ENCODE data around the gene OR2A5. TPM values are rescaled to one million over a fixed set of nuclear protein-coding genes. Genes with fewer than 3 reads are reported as not detected.
"Not testable (repeated sequence)": the region's sequence is repeated elsewhere in the genome, so short reads cannot be mapped to it uniquely, and the experiment has no call there.

The OR2A5 gene, protein sequence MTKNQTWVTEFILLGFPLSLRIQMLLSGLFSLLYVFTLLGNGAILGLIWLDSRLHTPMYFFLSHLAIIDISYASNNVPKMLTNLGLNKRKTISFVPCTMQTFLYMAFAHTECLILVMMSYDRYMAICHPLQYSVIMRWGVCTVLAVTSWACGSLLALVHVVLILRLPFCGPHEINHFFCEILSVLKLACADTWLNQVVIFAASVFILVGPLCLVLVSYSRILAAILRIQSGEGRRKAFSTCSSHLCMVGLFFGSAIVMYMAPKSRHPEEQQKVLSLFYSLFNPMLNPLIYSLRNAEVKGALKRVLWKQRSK
- not detected for total RNA-seq

DNA sequence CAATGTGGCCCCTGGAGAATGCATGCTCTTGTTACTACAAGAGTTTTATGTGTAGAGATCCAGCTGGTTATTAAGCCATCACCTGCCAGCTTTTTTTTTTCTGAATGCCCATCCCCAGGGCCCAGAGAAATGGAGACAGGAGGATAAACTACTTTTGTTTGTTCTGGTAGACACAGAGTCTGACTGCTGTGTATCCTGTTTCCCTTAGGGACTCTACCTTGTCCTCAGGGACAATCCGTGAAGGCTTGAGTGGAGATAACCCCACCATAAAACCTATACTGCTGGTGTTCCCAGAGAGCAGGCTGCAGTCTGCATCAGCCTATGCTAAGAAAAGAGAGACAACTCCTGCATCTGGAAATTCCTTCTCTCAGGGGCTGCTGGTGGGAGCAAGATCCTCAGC is at the start of gene OR2A5:
Gene OR2A5 (plus strand): TSS at position 301 of the 400 bp plus-strand sequence. CDS start 1,454 bp downstream, outside the sequence.
- ATAC-seq (replicated peaks in 1 of 2) (no peak), DNase-seq (no peak)
- Mint-ChIP-seq H3K4me1 (ENCODE audit: low read depth) (no peaks in the 10 kb centered on the region), H3K36me3 (ENCODE audit: insufficient read depth in 2 of 2) (no peaks in the 10 kb centered on the region), H3K9me3 (no peaks in the 10 kb centered on the region), H3K4me3 (no peak within 1 kb of the TSS), H3K27ac (no peak within 1 kb of the TSS), H3K27me3 (ENCODE audit: low read depth) (peaks cover 10% of the 10 kb centered on the region)

DNA sequence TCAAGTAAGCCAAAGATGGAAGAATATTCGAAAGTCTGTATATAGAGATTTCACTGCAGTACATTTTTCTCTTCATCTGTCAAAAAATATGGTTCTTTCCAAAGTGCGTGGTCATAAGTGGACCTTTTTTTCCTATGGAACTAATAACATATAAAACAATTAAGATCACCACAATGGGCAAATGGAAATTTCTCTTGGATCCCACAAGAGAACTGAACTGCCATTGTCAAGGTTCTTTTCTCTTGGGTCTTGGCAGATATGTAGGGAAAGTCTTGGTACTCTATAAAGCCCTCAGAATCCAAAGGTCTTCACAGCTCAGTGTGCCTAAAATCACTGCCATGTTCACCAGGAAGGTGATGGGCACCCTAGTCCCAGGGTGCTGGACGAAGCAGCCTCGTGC is 48.7 kb upstream of the OR2A5 start, which contains the start of gene OR6B1:
Gene OR6B1 (plus strand): TSS at position 301 of the 400 bp plus-strand sequence. CDS start 3,677 bp downstream, outside the sequence.
- Mint-ChIP-seq H3K4me3 (no peak within 1 kb of the TSS), H3K27ac (no peak within 1 kb of the TSS), H3K9me3 (no peaks in the 10 kb centered on the region), H3K4me1 (ENCODE audit: low read depth) (no peaks in the 10 kb centered on the region), H3K27me3 (ENCODE audit: low read depth) (peaks cover 13% of the 10 kb centered on the region), H3K36me3 (ENCODE audit: insufficient read depth in 2 of 2) (no peaks in the 10 kb centered on the region)
- ATAC-seq (replicated peaks in 1 of 2) = no peak
- no peak for DNase-seq

DNA sequence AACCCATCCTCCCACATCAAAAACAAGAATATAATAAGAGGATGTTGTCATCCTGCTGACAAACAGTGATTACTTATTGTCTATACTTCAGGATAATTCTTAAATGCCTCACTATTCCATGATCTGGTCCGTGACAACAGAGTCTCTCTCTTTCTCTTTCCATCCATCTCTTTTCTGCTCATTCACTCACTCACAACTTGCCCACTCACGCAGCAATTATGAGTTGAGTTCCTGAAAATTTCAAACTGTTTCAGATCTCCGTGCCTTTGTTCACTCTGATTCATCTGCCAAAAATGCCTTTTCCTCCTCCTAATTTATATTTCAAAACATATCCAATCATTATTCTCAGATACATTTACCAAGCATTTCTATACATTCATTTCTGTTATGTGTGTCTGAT is 47.2 kb upstream of the OR2A5 start:
- no peak overlapping the region for H3K27ac Mint-ChIP-seq
- DNase-seq (no peak), ATAC-seq (replicated peaks in 1 of 2) (no peak)
- no peak overlapping the region for H3K4me3 Mint-ChIP-seq
- H3K27me3 Mint-ChIP-seq (ENCODE audit: low read depth) = peaks cover 13% of the 10 kb centered on the region
- no peaks in the 10 kb centered on the region for H3K4me1 Mint-ChIP-seq (ENCODE audit: low read depth)
- no peaks in the 10 kb centered on the region for H3K36me3 Mint-ChIP-seq (ENCODE audit: insufficient read depth in 2 of 2)
- no peaks in the 10 kb centered on the region for H3K9me3 Mint-ChIP-seq

DNA sequence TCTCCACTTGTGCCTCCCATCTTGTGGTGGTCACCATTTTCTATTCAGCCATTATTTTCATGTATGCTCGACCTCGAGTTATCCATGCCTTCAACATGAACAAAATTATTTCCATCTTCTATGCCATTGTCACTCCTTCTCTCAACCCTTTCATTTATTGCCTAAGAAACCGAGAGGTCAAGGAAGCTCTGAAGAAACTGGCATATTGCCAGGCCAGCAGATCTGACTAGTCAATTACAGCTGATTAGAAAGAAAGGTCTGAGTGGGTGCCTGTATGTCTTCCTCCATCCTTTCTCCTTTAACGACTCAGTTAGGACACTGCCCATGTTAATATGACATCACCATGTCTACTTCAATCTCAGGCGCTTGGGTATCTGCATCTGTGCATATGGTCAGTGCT is 44.0 kb upstream of the OR2A5 start:
- H3K27me3 Mint-ChIP-seq (ENCODE audit: low read depth) = peaks cover 19% of the 10 kb centered on the region
- no peak for DNase-seq
- peaks cover 6 to 9% of the 10 kb centered on the region in 2 donors for H3K36me3 Mint-ChIP-seq (ENCODE audit: insufficient read depth in 2 of 2)
- no peak overlapping the region for H3K27ac Mint-ChIP-seq
- ATAC-seq (replicated peaks in 1 of 2) = no peak
- peaks cover 5 to 7% of the 10 kb centered on the region in 2 donors for H3K9me3 Mint-ChIP-seq
- no peaks in the 10 kb centered on the region for H3K4me1 Mint-ChIP-seq (ENCODE audit: low read depth)
- H3K4me3 Mint-ChIP-seq = no peak overlapping the region

DNA sequence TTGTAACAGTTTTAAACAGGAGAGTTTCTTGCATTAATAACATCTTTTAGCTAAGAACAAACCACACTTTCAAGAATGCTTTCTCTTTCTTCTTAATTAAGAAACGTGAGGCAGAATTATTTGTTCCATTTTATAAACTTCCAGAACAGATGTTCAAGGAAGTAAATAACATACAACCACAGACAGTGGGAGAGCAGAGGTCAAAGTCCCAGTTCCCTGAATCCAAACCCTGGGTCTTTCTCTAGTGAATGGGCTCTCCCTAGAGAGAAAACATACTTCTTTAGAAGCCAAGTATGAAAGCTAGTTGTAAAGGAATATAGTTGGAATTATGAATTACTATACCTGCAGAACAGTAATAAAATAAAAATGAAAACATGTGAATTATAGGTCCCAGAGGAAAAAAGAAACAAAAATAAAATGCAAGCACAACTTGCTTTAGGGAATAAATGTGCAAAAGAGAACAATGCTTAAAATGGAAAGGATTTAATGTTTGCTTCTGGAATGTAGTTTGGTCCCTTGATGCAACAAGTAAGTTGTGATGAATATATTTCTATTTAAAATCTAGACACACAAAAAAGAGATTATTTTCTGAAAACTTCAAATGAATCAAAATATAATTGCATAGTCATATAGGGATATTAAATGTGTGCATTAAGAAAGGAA is 42.6 kb upstream of the OR2A5 start:
- Mint-ChIP-seq H3K36me3 (ENCODE audit: insufficient read depth in 2 of 2) (peaks cover 6 to 11% of the 10 kb centered on the region in 2 donors), H3K4me3 (no peak overlapping the region), H3K27me3 (ENCODE audit: low read depth) (peaks cover 19% of the 10 kb centered on the region), H3K9me3 (peaks cover 8 to 10% of the 10 kb centered on the region in 2 donors), H3K4me1 (ENCODE audit: low read depth) (no peaks in the 10 kb centered on the region), H3K27ac (no peak overlapping the region)
- no peak for DNase-seq
- no peak for ATAC-seq (replicated peaks in 1 of 2)

DNA sequence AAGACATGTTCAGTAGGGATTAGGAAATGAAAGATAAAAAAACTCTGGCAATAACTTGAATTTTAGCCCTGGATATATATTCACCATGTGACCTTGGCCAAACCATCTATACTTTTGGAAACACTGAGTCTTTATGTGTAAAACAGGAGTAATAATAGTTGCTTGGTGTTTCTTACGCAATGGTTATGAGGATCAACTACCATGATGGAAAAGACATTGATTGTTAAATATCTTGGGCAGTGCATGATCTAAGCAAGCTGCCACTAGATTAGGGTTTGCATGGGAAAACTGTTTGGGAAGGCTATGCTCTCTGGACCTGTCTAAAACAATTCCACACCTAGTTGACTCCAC is 42.1 kb upstream of the OR2A5 start:
- Mint-ChIP-seq H3K27me3 (ENCODE audit: low read depth) (peaks cover 17% of the 10 kb centered on the region), H3K27ac (no peak overlapping the region), H3K4me1 (ENCODE audit: low read depth) (no peaks in the 10 kb centered on the region), H3K36me3 (ENCODE audit: insufficient read depth in 2 of 2) (peaks cover 6 to 13% of the 10 kb centered on the region in 2 donors), H3K4me3 (no peak overlapping the region), H3K9me3 (peaks cover 8 to 12% of the 10 kb centered on the region in 2 donors)
- ATAC-seq (replicated peaks in 1 of 2) = no peak
- no peak for DNase-seq

DNA sequence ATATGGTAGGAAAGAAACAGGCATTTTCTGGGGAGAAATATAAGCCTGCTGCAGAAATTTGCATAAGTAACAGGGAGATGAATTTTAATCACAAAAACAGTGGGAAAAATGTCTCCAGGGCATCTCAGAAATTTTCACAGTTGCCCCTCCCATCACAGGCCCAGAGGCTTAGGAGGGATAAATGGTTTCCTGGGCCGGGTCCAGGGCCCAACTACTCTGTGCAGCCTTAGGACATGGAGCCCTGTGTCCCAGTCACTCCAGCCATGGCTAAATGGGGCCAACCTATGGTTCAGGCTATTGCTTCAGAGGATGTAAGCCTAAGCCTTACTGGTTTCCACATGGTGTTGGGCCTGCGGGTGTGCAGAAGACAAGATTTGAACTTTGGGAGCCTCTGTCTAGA is 39.4 kb upstream of the OR2A5 start:
- ATAC-seq (replicated peaks in 1 of 2) (no peak), DNase-seq (no peak)
- Mint-ChIP-seq H3K27ac (no peak overlapping the region), H3K36me3 (ENCODE audit: insufficient read depth in 2 of 2) (peaks cover 6 to 13% of the 10 kb centered on the region in 2 donors), H3K27me3 (ENCODE audit: low read depth) (peaks cover 16% of the 10 kb centered on the region), H3K4me3 (no peak overlapping the region), H3K9me3 (peaks cover 8 to 12% of the 10 kb centered on the region in 2 donors), H3K4me1 (ENCODE audit: low read depth) (no peaks in the 10 kb centered on the region)

DNA sequence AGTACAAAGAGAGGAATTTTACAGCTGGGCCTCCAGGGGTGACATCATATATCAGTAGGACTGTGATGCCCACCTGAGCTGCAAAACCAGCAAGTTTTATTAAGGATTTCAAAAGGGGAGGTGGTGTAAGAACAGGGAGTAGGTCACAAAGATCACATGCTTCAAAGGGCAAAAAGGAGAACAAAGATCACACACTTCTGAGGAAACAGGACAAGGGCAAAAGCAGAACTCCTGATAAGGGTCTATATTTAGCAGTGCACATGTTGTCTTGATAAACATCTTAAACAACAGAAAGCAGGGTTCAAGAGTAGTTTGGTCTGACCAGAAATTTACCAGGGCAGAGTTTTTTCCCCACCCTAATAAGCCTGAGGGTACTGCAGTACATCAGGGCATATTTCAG is 38.7 kb upstream of the OR2A5 start:
- H3K4me1 Mint-ChIP-seq (ENCODE audit: low read depth); DNase-seq; H3K4me3 Mint-ChIP-seq; ATAC-seq (replicated peaks in 1 of 2); H3K27ac Mint-ChIP-seq: not testable (repeated sequence)
- peaks cover 6 to 13% of the 10 kb centered on the region in 2 donors for H3K36me3 Mint-ChIP-seq (ENCODE audit: insufficient read depth in 2 of 2)
- H3K27me3 Mint-ChIP-seq (ENCODE audit: low read depth) = peaks cover 12% of the 10 kb centered on the region
- peaks cover 8 to 12% of the 10 kb centered on the region in 2 donors for H3K9me3 Mint-ChIP-seq

DNA sequence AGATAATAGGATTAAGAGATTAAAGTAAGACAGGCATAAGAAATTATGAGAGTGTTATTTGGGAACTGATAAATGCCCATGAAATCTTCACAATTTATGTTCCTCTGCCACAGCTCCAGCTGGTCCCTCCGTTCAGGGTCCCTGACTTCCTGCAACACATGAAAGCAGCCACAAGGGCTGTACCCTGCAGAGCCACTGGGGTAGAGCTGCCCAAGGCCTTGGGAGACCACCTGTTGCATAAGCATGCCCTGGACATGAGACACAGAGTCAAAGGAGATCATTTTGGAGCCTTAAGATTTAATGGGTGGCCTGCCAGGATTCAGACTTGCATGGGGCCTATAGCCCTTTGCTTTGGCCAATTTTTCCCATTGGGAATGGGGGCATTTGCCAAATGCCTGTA is 37.9 kb upstream of the OR2A5 start:
- not testable (repeated sequence) for H3K4me1 Mint-ChIP-seq (ENCODE audit: low read depth); H3K27ac Mint-ChIP-seq; ATAC-seq (replicated peaks in 1 of 2); DNase-seq; H3K4me3 Mint-ChIP-seq
- peaks cover 8 to 12% of the 10 kb centered on the region in 2 donors for H3K9me3 Mint-ChIP-seq
- H3K27me3 Mint-ChIP-seq (ENCODE audit: low read depth) = peaks cover 12% of the 10 kb centered on the region
- H3K36me3 Mint-ChIP-seq (ENCODE audit: insufficient read depth in 2 of 2) = peaks cover 6 to 13% of the 10 kb centered on the region in 2 donors

DNA sequence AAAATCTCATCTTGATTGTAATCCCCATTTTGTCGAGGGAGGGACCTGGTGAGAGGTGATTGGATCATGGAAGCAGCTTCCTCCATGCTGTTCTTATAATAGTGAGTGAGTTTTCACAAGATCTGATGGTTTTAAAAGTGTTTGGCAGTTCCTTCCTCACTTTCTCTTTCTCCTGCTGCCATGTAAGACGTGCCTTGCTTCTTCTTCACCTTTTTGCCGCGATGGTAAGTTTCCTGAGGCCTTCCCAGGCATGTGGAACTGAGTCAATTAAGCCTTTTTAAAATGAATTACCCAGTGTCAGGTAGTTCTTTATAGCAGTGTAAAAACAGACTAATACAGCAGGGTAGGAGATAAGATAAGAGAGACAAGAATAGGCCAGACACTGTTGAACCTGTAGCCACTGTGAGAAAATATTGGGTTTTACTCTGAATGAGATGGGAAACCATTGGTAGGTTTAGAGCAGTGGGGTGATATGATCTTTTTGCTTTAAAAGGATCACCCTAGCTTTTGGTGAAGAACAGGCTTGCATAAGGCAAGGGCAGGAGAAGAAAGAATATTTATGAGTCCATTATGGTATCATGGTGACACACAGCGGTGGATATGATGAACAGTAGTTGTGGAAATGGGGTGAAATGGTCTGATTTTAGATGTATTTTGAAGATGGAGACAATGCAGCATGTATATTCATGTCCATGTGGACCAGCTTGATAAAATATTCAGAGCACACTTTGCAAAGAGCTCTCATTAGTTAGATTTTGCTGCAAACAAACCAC is 37.1 kb upstream of the OR2A5 start:
- Mint-ChIP-seq H3K4me1 (ENCODE audit: low read depth) (no peaks in the 10 kb centered on the region), H3K36me3 (ENCODE audit: insufficient read depth in 2 of 2) (peaks cover 6 to 13% of the 10 kb centered on the region in 2 donors)
- ATAC-seq (replicated peaks in 1 of 2) = no peak

DNA sequence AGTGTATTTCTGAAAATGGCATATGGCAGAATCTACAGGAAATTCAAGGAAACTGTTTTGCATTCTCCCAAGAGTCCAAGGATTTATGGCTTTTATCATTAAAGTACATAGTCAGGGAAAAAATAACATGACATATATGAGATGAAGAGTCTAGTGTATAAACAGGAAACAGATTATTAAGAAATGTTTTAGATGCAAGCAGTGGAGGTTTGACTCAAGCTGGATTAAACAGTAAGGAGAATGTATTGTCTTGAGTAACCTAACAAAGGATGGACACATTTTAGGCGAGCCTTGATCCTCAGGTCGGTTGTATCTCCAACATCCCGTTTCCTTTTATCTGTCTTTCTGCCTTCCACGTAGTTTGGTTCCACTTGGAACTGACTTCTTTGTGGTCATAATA is 30.7 kb upstream of the OR2A5 start:
- no peaks in the 10 kb centered on the region for H3K9me3 Mint-ChIP-seq
- H3K36me3 Mint-ChIP-seq (ENCODE audit: insufficient read depth in 2 of 2) = no peaks in the 10 kb centered on the region
- H3K4me1 Mint-ChIP-seq (ENCODE audit: low read depth) = no peaks in the 10 kb centered on the region
- no peak overlapping the region for H3K4me3 Mint-ChIP-seq
- DNase-seq (no peak), ATAC-seq (replicated peaks in 1 of 2) (no peak)
- H3K27ac Mint-ChIP-seq = no peak overlapping the region
- peaks cover 6% of the 10 kb centered on the region for H3K27me3 Mint-ChIP-seq (ENCODE audit: low read depth)

More for the DNA sequence above, 37.1 kb upstream of the OR2A5 start:
- peaks cover 12% of the 10 kb centered on the region for H3K27me3 Mint-ChIP-seq (ENCODE audit: low read depth)
- peaks cover 8 to 12% of the 10 kb centered on the region in 2 donors for H3K9me3 Mint-ChIP-seq
- H3K27ac Mint-ChIP-seq = no peak overlapping the region
- no peak overlapping the region for H3K4me3 Mint-ChIP-seq
- no peak for DNase-seq

DNA sequence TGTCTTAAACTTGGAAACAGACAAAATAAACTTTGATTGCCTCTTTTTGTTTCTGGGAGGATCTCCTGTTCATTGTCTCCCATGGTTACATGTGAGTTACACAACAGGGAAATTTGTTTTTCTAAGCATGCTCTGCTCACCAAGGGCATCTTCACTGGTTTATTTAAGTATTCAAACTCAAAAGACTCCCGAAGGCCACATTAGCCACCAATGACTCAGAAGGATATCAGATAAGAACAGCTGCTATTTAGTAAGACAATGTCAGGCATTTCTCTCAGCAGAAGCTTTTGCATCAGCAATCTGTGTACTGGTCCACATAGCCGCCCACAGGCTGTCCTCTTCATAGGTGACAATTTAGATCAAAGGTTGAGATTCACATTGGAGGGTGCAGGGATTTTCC is 29.3 kb upstream of the OR2A5 start:
- H3K27me3 Mint-ChIP-seq (ENCODE audit: low read depth) = peaks cover 6% of the 10 kb centered on the region
- no peaks in the 10 kb centered on the region for H3K4me1 Mint-ChIP-seq (ENCODE audit: low read depth)
- no peaks in the 10 kb centered on the region for H3K36me3 Mint-ChIP-seq (ENCODE audit: insufficient read depth in 2 of 2)
- no peaks in the 10 kb centered on the region for H3K9me3 Mint-ChIP-seq
- DNase-seq (no peak), ATAC-seq (replicated peaks in 1 of 2) (no peak)
- H3K4me3 Mint-ChIP-seq = no peak overlapping the region
- H3K27ac Mint-ChIP-seq = no peak overlapping the region

DNA sequence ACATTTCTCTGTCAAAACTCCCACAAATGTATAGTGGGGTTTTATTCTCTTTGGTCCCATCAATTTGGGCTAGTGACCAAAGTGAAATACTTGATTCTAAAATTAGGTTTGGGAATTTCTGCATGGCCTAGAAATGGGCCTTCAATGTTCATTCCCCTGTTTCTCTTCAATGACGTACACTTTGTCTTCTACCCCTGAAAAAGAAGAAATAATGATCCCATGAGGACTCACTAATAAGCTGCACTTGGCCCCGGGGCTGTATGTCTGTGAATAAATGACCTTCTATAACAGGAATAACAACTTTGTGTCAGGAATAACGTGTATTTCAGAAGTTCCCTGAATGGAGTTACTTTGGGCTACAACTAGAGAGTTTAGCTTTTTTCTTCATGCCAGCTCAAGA is 28.4 kb upstream of the OR2A5 start:
- H3K36me3 Mint-ChIP-seq (ENCODE audit: insufficient read depth in 2 of 2) = no peaks in the 10 kb centered on the region
- H3K27me3 Mint-ChIP-seq (ENCODE audit: low read depth) = peaks cover 6% of the 10 kb centered on the region
- no peaks in the 10 kb centered on the region for H3K4me1 Mint-ChIP-seq (ENCODE audit: low read depth)
- ATAC-seq (replicated peaks in 1 of 2) = no peak
- no peak overlapping the region for H3K27ac Mint-ChIP-seq
- H3K9me3 Mint-ChIP-seq = no peaks in the 10 kb centered on the region
- no peak for DNase-seq
- H3K4me3 Mint-ChIP-seq = no peak overlapping the region

Data from activated T-cell treated with anti-CD3 and anti-CD28 coated beads, Interleukin-2, amount 50 U/mL, for 72 hours (primary cell).